ENCODE results near the gene IRX4.

Gene IRX4

DNA sequence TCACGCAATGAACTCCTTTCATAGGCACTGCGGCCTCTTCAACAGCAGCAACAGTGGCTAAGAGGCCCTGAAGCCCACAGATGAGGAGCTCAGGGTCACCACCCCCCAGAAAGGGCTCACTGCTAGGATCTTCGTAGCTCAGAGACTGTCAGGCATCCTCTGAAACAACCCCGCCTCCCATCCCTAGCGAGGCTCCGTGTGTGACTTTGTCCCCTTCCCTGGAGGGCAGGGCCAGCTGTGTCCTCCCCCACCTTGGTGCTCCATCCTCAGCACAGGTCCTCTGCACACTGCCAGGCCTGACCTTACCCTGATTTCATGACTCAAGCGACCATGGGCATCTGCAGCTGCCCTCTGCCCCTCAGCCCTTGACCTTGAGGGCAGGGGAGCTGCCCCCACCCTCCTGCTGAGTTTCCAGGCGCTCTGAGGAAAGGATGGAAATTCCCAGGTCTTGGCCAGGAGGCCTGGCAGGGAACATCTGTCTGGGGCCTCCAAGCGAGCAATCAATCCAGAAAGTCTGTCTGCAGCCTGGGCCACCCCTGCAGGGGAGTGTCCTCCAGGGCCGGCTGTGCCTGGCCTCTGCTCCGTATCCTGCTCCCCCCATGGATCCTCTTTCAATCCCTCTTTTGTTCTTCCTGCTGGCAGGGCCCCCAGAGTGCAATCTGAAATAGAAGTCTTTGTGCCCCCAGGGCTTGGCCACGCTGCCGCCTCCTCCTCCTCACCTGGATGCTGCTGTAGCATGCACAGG is 6.8 kb upstream of the IRX4 start:
- no peak for DNase-seq

DNA sequence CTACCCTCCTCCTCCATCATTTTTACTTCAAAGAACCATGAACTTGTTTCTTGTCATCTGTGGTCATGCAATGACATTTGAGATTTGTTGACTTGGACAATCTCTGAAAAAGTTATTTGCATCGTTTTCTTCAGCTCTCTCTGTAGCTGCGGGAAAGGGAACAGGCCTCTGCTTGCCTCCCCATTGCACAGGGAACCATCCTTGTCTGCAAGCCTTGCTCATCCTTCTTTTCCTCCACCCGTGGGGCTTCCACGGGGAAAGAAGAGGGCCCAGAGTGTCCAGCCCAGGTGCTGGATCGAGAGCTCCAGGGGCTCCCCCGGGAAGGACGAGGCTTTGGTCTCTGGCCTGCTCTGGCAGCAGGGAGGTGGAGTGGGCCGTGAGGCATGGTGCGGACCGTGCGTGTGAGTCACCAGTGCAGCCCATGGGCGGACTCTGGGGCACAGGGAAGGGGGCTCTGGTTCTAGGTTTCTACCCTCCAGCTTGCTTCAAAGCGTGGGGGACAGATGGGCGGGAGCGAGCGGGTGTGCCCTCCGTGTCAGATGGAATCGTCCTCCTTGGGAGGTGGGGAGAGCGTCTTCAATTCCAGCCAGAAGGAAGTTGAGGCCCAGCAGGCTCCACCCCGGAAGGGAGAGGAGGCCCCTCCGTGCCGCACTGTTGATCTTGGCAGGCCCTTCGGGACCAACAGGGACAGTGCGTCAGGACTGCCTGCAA is 6.0 kb upstream of the IRX4 start:
- no peak for DNase-seq

GRCh38 chr5:1887588-1888360 is 5.0 kb upstream of the IRX4 start:
- DNase-seq, result no peak

DNA sequence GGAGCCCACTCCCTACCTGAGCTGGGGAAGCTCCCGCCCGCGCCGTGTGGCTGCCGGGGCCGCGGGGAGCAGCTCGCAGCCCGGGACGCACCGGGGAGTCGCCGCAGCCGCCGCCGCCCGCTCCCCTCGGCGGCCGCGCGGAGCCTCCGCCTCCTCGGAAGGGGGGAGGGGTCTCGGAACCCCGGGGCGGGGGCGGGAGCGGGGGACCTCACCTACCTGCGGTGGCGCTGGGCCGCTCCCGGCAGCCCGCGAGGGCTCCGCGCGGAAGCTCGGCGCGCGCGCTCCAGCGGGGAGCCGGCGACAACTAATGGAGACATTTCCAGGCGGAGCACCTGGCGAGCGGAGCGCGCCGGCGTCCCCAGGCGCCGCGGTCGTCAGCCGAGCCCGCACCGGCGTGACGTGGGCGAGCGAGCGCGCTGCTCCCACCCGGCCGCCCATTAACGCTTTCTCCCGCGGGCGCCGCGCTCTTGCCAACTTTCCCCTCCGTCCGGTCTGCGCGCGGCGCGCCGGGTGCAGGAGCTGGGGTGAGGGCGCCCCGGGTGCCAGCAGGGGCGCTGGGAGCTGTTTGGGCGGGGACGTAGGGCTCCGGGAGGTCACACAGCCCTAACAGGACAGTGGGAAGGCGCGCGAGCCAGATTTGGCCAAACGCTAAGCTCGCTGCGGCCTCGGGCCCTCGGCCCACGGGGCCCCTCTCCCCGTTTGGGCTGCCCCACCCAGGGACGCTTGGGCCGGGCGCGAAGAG is 4.3 kb upstream of the IRX4 start:
- DNase-seq, result no peak

DNA sequence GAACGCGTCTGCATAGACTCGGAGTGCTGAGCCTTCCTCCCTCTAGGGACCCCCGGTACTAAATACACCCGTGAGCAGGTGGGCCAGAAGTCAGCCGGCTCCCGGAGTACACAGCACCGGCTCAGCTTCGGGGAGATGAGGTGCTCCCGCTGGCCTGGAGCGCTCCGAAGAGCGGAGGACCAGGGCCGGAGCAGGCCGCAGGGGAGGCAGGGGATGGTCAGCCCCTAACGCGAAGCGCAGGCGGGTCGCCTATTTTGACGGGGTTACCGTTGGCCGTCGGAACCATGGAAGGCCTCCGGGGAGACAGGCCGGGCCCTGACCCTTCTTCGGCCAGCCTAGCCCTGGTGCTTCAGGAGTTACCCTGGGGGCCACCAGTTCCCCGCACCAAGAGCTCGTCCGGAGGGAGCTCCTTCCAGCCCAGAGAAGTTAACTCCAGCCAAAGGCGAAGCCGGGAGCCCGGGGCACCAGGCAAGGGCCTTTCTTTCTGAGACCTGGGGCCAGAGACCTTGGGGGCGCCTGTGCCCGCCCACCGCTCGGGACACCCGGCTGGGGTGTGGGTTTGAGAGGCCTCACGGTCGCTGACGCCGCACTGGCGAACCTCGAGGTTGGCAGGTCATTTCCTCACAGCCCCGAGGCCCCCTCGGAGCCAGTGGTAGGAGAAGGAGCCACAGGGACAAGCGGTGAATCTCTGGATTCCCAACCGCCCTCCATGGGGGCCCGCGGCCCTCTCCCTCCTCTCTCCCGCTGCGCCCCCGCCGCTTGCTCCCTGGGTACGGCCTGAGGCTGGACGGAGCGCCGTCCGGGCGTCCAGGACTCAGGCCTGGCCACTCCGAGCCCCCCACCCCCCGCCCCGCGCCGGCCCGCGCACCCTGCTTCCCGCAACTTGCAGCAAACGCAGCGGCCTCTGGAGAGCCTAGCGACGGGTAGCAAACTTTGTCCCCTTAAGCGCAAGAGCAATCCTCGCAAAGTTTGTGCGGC is 3.4 kb upstream of the IRX4 start:
- no peak for DNase-seq

DNA sequence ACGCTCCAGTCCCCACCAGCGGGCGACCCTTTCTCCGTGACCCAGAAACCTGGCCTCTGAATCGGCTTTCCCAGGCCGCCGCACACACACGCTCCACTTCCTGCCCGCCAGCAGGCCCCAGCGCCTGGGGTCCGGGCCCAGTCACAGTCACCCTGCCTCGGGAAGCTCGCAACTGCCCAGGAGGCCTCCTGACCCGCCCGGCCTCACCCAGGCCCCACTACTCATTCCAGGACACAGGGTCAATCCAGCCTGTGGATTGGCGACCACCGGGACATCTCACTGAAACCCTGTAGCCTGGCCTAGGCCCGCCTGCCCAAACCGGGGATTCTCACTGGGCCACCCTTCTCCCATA is 2.7 kb upstream of the IRX4 start:
- DNase-seq, result no peak

DNA sequence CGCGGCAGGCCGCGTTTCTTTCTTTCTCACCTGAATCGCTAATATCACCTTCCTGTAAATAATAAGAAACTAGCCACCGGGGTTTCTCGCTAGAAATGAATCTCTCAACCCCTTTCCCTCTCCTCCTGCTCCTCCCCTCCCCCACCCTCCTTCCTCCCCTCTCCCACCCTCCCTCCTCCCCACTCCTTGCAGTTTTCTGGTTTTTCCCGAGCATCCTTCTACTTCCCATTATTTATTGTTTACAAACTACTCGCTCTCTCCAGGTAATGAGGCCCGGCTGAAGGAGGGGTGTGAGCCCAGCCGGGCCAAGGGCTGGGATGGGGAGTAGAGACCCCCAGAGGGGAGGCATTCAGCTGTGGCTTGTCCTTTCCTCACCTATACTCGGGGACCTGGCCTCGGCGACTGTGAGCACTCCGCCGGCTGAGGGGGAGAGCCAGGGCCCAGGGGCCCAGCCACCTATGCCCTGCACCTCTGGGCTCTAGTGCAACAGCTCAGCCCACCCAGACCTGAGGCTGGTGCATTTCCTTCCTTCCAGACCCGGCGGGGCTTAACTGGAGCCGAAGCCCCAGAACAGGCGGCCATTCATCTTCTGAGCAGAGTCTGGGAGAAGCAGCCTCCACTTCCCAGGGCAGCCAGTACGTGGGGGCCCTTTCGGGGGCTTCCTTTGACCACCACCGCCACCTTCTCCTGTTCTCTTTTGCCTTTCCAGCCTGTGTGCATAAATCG is 2.1 kb upstream of the IRX4 start:
- DNase-seq, result no peak

GRCh38 chr5:1883925-1884677 is 1.4 kb upstream of the IRX4 start:
- DNase-seq, result no peak

DNA sequence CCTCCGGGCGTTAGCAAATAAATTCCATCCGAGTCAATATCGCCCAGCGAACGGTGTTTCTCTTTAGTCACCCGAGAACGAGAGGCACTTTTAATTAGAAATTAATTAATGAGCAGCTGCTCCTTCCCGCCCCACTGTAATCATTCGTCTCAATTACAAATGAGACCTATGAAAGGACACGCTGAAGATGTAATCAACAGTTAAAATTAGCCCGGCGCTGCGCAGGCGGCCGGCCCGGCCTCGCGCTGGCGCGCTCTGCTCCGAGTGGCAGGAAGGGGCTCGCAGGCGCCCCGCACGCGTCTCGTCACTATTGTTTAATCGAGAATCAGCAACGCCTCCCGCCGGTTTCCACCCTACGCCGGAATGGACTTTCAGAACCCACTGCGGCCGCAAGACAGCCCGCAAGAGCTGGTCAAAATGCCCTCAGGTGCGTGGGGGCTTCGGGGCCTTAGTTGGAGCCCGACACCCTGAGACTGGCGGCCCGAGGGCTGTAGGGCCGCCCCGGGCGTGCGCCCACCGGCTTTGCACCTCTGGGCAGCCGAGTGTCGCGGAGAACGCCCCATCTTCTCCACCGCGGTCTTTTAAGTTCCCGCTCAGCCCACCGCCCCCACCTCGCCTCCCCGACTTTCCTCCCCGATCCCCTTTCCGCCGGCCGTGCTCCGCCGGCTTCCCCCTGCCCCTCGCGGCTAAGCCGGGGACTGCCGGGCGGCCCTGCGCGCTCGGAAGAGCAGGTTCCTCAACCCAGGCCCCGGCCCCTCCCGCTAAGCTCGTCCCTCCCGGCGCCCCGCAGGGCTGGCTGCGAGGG is 597 bp upstream of the IRX4 start:
- no peak for DNase-seq

DNA sequence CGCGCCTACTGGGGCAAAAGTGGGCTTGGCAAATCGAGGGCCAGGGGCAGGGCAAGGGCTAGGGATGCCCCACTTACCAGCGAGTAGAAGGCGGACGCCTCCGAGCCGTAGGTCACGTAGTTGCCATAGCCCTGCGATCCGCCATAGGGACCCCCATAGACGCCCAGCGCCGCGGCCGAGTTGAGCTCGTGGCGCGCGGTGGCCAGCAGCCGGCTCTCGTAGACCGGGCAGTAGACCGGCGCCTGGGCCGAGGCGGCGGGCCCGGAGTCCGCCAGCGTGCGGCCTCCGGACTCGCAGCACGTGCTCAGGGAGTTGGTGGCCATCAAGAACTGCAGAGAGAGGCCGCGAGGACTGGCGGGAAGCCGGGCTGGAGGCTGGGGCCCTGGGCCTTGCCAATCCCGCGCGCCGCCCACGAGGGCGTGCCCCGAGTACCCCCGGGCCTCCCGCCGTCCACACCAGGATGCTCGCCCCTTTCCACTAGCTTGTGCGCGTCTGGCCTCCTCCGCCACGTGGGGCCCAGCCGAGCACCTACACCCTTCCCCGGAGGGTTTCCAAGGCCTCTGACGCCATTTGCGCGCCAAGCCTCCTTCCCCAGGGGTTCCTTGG is 891 bp downstream of the IRX4 start:
- DNase-seq, result no peak

- DNase-seq, result no peak
Measured at GRCh38 chr5:1881098-1881572, 1.6 kb downstream of the IRX4 start.

GRCh38 chr5:1880377-1881025 is 2.2 kb downstream of the IRX4 start:
- no peak for DNase-seq

GRCh38 chr5:1879292-1880263 is 3.1 kb downstream of the IRX4 start:
- no peak for DNase-seq

- no peak for DNase-seq
Measured at GRCh38 chr5:1878050-1878849, 4.5 kb downstream of the IRX4 start.

- DNase-seq, result no peak
Measured at GRCh38 chr5:1877103-1878049, 5.3 kb downstream of the IRX4 start.
